HG03442 (cell line): ENCODE measurements around the gene MEGF11.
"Not testable (repeated sequence)": the region's sequence is repeated elsewhere in the genome, so short reads cannot be mapped to it uniquely, and the experiment has no call there.

Experiments
- ATAC-seq: cut with Tn5 transposase; IDR thresholded peaks from one replicate; pipeline ENCODE4 v1.9.1; 2021; ENCODE audit warnings: mild to moderate bottlenecking, moderate library complexity; ENCODE audit not compliant: unreplicated experiment

MEGF11 gene

GRCh38 chr15:65981837-65982626 lies 271.5 kb downstream of the MEGF11 start:
- no peak for ATAC-seq

DNA sequence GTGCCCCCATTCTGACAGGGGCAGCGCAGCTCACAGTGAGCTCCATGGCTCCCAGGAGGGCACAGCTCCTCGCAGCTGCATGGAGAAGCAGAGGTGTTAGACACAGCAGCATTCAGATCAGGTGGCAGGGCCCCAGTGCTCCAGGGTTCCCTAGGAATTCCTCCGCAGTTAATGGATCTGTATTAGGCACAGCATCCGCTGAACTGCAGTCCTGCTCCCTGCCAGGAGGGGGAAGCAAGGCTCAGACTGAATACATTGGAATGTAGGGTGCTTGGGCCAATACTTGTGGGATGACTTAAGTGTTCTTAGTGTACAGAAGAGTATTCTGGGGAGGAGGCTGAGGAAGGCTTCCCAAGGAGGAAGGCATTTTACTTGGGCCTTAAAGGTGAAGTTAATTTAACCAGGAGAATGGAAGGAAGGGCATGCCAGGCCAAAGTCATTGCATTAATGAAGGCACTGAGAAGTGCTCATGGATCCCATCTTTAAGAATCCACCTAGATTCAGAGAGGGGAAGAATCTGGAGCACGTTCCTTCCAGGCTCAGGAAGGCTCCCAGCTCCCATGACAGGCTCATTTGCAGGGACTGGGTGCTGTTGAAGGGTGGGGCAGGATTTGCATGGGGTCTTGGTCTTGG lies 272.6 kb downstream of the MEGF11 start:
- ATAC-seq, result no peak

GRCh38 chr15:65979837-65980236 lies 273.7 kb downstream of the MEGF11 start:
- no peak for ATAC-seq

- ATAC-seq, result no peak
These were observed 274.2 kb downstream of the MEGF11 start for GRCh38 chr15:65979316-65979715.

DNA sequence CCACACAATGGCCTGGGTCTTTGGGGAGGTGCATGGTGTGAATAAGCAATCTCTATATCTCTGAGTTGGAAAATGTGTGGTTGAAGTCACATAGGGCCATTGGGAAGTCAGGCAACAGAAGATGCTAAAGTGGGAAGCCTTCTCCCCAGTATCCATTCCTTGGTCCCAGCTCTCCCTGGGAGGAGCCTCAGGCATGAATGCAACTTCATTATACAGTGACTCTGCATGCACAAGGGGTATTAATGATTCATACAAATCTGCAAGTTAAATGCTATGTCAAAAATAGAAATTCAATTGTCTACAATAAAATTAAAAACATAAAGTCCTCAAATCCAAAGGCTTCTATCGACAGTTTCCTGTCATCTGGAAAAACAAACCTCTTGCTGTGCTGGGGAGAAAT lies 275.4 kb downstream of the MEGF11 start:
- ATAC-seq, result no peak

- ATAC-seq, result not testable (repeated sequence)
These were observed 277.4 kb downstream of the MEGF11 start for GRCh38 chr15:65976196-65976595.

- no peak for ATAC-seq
These were observed 281.9 kb downstream of the MEGF11 start for GRCh38 chr15:65971741-65971995.

GRCh38 chr15:65970937-65971740 lies 282.4 kb downstream of the MEGF11 start:
- no peak for ATAC-seq

GRCh38 chr15:65969865-65970816 lies 283.4 kb downstream of the MEGF11 start:
- ATAC-seq, result no peak

- no peak for ATAC-seq
These were observed 285.0 kb downstream of the MEGF11 start for GRCh38 chr15:65968511-65968910.

DNA sequence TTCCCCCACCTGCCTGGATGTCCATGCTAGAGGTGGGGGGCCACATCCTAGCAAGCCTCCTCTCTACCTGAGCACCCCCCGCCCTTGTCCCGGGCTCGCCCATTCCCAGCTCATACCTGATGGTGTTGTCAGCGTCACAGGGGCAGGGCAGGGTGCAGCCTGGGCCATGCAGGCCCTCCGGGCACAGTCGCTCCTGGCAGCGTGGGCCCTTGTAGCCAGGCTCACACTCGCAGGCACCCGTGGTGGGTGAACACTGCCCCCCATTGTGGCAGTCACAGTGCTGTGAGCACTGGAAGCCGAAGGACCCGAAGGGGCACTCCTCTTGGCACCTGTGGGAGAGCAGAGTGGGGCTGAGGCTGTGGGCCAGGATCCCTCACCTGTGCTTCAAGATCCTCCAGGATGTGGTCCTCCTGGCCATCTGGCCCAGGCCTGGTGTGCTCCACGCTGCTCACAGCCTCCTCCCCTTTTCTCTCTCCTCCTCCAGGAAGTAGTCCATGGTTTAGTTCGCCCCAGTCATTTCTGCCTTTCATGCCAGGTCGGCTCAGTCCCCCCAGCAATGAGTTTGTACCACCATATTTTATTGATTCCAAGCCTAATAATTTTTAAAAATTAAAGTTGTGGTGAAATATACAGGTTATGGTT lies 288.6 kb downstream of the MEGF11 start:
- no peak for ATAC-seq

GRCh38 chr15:65963911-65964482 lies 289.6 kb downstream of the MEGF11 start:
- no peak for ATAC-seq

DNA sequence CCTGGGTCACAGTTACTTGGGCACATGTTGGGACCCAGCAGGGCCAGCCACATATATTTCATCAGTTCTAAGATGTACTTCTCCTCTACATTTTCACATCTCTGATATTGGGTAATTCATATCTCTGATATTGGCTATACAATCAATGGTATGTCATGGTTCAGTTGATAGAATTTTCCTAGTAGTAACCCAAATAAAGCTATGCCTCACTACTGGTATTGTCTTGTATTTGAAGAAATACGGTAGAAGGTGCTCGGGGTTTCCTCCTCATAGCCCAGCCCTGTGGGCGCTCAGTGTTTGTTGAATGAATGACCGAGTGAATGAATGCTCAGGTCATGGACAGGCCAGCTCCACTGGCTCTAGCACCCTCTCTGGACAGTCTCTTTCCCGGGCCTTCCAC lies 290.2 kb downstream of the MEGF11 start:
- ATAC-seq, result no peak

GRCh38 chr15:65962187-65962586 lies 291.4 kb downstream of the MEGF11 start:
- no peak for ATAC-seq

GRCh38 chr15:65960586-65960985 lies 293.0 kb downstream of the MEGF11 start:
- no peak for ATAC-seq

- no peak for ATAC-seq
These were observed 294.7 kb downstream of the MEGF11 start for GRCh38 chr15:65958835-65959234.

GRCh38 chr15:65957451-65957850 lies 296.1 kb downstream of the MEGF11 start:
- no peak for ATAC-seq

- ATAC-seq, result no peak
These were observed 296.7 kb downstream of the MEGF11 start for GRCh38 chr15:65956899-65957298.

DNA sequence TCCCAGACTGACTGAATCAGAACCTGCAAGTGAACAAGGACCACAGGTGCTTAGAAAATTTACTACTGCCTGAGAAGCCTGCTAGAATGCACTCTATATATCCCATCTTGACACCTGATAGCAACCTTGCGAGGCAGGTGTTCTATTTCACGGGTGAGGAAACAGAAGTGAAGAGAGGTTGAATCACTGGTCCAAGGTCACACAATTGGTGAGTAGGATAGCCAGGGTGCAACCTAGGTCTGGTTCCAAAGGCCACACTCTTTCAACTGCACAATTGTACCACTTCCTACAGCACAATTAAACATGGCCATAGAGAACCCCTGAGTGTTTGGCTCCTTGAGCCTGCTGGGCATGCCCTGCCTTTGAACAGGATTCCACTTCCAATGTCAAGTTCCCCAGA lies 297.2 kb downstream of the MEGF11 start:
- ATAC-seq, result no peak

GRCh38 chr15:65954289-65954741 lies 299.2 kb downstream of the MEGF11 start:
- no peak for ATAC-seq
